Pulmonary artery endothelial cell (primary cell): ENCODE results near the gene GABRR2. TPM values are rescaled to one million over a fixed set of nuclear protein-coding genes. Genes with fewer than 3 reads are reported as not detected.
"Not testable (repeated sequence)": the region's sequence is repeated elsewhere in the genome, so short reads cannot be mapped to it uniquely, and the experiment has no call there.

Experiments used
- DNase-seq: peaks from one replicate; pipeline ENCODE4 v3.0.0-alpha.2; 2011; ENCODE audit warnings: low read depth, low spot score
- total RNA-seq: library from RNA; depleted of rRNA; stranded (reverse); fragments of >200 nt; gene quantifications from 2 replicates; pipeline ENCODE4 v1.2.3, GENCODE V29; 2014

The GABRR2 gene
- total RNA-seq, 1 donor from 2014 or later = 0.40 TPM

- DNase-seq = no peak
Measured at GRCh38 chr6:89324304-89324703, 9.2 kb upstream of the GABRR2 start.

- DNase-seq = no peak
Measured at GRCh38 chr6:89323511-89323971, 8.4 kb upstream of the GABRR2 start.

GRCh38 chr6:89321131-89321970 is 6.3 kb upstream of the GABRR2 start:
- DNase-seq = no peak

- DNase-seq = no peak
Measured at GRCh38 chr6:89320012-89320559, 5.0 kb upstream of the GABRR2 start.

GRCh38 chr6:89317067-89317466 is 2.0 kb upstream of the GABRR2 start:
- DNase-seq = no peak

GRCh38 chr6:89314692-89315091 is 407 bp downstream of the GABRR2 start:
- DNase-seq = no peak

- no peak for DNase-seq
Measured at GRCh38 chr6:89313006-89313405, 2.1 kb downstream of the GABRR2 start.

GRCh38 chr6:89311853-89312531 is 3.1 kb downstream of the GABRR2 start:
- DNase-seq = peak; percentile 89

GRCh38 chr6:89311530-89311852 is 3.6 kb downstream of the GABRR2 start:
- DNase-seq = no peak

- no peak for DNase-seq
Measured at GRCh38 chr6:89310929-89311328, 4.2 kb downstream of the GABRR2 start.

- no peak for DNase-seq
Measured at GRCh38 chr6:89308525-89309395, 6.3 kb downstream of the GABRR2 start.

- DNase-seq = not testable (repeated sequence)
Measured at GRCh38 chr6:89304517-89304916, 10.6 kb downstream of the GABRR2 start.

GRCh38 chr6:89302936-89303335 is 12.2 kb downstream of the GABRR2 start:
- DNase-seq = no peak

- no peak for DNase-seq
Measured at GRCh38 chr6:89302195-89302770, 12.8 kb downstream of the GABRR2 start.

- DNase-seq = no peak
Measured at GRCh38 chr6:89301586-89302194, 13.4 kb downstream of the GABRR2 start.

- no peak for DNase-seq
Measured at GRCh38 chr6:89299466-89299850, 15.6 kb downstream of the GABRR2 start.

GRCh38 chr6:89298680-89299465 is 16.2 kb downstream of the GABRR2 start:
- DNase-seq = no peak

- DNase-seq = peak; percentile 97
Measured at GRCh38 chr6:89297695-89298351, 17.3 kb downstream of the GABRR2 start.

- DNase-seq = no peak
Measured at GRCh38 chr6:89295981-89296380, 19.1 kb downstream of the GABRR2 start.
